Brain microvascular endothelial cell (primary cell): Measurements from ENCODE around the gene DDX49.

ENCODE experiments used
- DNase-seq: peaks from one replicate; pipeline ENCODE4 v3.0.0-alpha.2; 2020
- H3K27ac ChIP-seq: fragments of 250-450 bp; sonication (Bioruptor Pico); 2 replicates; pipeline ENCODE4 v1.5.1; 2020; ENCODE audit warnings: mild to moderate bottlenecking, moderate library complexity
- H3K27me3 ChIP-seq: fragments of 250-450 bp; sonication (Bioruptor Pico); replicated peaks from 2 replicates; pipeline ENCODE4 v1.5.1; 2020; ENCODE audit warnings: mild to moderate bottlenecking
- H3K36me3 ChIP-seq: fragments of 250-450 bp; sonication (Bioruptor Pico); replicated peaks from 2 replicates; pipeline ENCODE4 v1.5.1; 2020; ENCODE audit warnings: mild to moderate bottlenecking
- H3K4me3 ChIP-seq: 2 replicates; pipeline ENCODE4 v1.5.1; 2011; ENCODE audit warnings: low read depth, mild to moderate bottlenecking, control low read depth, low read length, moderate library complexity
- in situ Hi-C: cut with HindIII; loops from 2 replicates; pipeline ENCODE4 v1.10.0; 2017; ENCODE audit warnings: low sequenced_read_pairs, low pct_ligation_motif_present
- TF ChIP-seq, protein P1 (sequence below): IDR thresholded peaks from 2 replicates; pipeline ENCODE4 v1.5.1; 2011; ENCODE audit warnings: low read depth, mild to moderate bottlenecking, moderate library complexity, low read length, control low read depth, inconsistent platforms; ENCODE audit errors: missing control alignments

Gene DDX49

DNA sequence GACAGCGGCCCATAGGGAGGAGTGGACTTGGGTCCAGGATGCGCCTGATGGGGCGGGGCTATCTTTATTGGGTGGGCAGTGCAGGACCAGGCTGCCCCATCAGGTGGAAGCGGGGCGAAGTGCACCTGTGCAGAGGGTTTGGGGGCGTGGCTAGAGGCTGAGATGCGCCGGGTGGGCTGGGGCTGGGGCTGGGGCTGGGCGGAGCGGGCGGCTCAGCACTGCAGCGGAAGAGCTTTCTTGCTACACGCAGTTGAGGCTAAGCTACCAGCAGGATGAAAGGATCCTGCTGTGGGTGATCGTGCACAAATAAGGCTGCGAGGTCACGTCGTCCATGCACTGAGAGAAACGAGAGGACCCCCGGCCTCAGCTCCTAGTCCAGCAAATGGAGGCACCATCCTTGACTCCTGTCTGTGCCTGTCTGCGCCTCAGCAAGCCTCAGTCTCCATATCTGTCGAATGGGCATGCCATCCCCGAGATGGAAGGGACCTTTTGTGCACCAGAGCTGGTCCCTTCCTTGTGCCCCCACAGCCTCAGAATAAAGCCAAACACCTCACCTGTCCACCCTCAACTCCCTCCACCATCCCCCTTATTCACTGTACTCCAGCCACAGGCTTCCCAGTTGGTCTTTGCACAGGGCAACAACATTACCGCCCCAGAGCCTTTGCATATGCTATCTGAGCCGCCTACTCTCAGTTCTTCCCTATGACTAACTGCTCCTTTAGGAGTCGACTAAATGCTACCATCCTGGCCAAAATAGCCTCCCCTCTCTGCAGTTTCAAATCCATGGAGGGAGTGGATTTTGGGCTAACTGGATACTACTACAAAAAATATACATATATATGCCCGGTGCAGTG is 42.5 kb downstream of the DDX49 start:
- H3K27ac ChIP-seq: no peak overlapping the region
- in situ Hi-C loops: no loop called here
- H3K27me3 ChIP-seq: peaks cover 4% of the 10 kb centered on the region
- H3K36me3 ChIP-seq: no peaks in the 10 kb centered on the region
- H3K4me3 ChIP-seq: no peak overlapping the region
- TF ChIP-seq, protein P1, sequence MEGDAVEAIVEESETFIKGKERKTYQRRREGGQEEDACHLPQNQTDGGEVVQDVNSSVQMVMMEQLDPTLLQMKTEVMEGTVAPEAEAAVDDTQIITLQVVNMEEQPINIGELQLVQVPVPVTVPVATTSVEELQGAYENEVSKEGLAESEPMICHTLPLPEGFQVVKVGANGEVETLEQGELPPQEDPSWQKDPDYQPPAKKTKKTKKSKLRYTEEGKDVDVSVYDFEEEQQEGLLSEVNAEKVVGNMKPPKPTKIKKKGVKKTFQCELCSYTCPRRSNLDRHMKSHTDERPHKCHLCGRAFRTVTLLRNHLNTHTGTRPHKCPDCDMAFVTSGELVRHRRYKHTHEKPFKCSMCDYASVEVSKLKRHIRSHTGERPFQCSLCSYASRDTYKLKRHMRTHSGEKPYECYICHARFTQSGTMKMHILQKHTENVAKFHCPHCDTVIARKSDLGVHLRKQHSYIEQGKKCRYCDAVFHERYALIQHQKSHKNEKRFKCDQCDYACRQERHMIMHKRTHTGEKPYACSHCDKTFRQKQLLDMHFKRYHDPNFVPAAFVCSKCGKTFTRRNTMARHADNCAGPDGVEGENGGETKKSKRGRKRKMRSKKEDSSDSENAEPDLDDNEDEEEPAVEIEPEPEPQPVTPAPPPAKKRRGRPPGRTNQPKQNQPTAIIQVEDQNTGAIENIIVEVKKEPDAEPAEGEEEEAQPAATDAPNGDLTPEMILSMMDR: no peak
- no peak for DNase-seq

DNA sequence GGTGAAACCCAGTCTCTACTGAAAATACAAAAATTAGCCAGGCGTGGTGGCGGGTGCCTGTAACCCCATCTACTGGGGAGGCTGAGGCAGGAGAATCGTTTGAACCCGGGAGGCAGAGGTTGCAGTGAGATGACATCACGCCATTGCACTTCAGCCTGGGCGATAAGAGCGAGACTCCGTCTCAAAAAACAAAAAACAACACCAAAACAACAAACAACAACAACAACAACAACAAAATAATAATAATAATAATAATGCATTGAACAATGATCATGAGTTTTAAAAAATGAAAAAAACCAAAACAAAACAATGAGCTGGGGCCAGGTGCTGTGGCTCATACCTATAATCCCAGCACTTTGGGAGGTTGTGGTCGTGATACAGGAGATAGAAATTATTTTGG is 44.6 kb downstream of the DDX49 start:
- no peak overlapping the region for H3K27ac ChIP-seq
- TF ChIP-seq, protein P1: no peak
- H3K27me3 ChIP-seq: peaks cover 4% of the 10 kb centered on the region
- H3K4me3 ChIP-seq: no peak overlapping the region
- in situ Hi-C loops: no loop called here
- no peak for DNase-seq
- H3K36me3 ChIP-seq: no peaks in the 10 kb centered on the region

DNA sequence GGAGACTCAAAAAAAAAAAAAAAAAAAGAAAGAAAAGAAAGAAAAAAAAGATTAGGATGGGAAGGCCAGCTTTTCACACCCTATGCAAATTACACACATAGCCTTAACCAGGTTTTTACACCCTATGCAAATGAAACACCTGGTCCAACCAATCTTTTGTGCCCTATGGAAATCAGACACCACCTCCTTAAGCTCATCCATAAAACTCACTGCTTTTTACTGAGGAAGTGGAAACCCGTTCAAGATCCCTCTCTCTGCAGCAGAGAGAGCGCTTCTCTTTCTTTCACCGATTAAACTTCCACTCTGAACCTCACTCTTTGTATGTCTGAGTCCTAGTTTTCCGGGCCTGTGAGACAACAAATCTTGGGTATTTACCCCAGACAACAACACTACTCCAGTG is 46.8 kb downstream of the DDX49 start:
- no peak for DNase-seq
- in situ Hi-C loops: no loop called here
- Histone ChIP-seq H3K27me3 (peaks cover 4% of the 10 kb centered on the region), H3K27ac (no peak overlapping the region), H3K4me3 (no peak overlapping the region), H3K36me3 (no peaks in the 10 kb centered on the region)
- TF ChIP-seq, protein P1: no peak

DNA sequence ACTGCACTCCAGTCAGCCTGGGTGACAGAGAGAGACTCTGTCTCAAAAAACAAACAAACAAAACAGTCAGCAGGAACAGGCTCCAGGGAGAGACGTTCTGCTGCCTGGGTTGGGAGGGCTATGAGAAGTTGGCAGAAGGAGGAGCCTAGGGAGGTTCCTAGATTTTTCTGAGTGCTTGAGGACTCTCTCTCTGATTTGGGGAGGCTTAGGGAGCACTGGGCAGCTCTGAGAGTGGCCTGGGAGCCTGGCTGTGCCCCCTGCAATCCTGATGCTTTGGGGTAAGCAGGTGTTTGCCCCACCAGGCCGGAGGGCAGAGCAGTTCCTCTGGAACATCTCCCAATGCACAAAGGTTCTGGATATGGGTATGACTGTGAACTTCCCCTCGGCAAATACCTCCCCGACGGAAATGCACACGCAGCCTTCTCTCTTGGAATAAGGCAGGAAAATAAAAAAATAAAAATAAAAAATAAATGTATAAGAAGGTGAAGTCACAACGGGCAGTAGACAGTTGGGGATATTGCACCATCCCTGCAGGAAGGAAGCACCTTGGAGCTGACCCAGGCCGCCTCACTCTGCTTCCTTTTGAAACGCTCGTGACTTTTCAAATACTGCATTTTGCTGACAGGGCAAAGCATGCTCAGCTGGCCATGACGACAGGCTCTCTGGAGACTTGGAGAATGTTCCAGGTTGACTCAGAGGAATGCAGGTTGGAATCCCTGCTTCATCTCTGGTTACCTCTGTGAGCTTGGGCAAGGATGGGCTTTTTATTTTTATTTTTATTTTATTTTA is 48.0 kb downstream of the DDX49 start:
- no peak overlapping the region for H3K27ac ChIP-seq
- no peaks in the 10 kb centered on the region for H3K36me3 ChIP-seq
- in situ Hi-C loops: no loop called here
- no peak for DNase-seq
- no peaks in the 10 kb centered on the region for H3K27me3 ChIP-seq
- no peak overlapping the region for H3K4me3 ChIP-seq
- TF ChIP-seq, protein P1: no peak

DNA sequence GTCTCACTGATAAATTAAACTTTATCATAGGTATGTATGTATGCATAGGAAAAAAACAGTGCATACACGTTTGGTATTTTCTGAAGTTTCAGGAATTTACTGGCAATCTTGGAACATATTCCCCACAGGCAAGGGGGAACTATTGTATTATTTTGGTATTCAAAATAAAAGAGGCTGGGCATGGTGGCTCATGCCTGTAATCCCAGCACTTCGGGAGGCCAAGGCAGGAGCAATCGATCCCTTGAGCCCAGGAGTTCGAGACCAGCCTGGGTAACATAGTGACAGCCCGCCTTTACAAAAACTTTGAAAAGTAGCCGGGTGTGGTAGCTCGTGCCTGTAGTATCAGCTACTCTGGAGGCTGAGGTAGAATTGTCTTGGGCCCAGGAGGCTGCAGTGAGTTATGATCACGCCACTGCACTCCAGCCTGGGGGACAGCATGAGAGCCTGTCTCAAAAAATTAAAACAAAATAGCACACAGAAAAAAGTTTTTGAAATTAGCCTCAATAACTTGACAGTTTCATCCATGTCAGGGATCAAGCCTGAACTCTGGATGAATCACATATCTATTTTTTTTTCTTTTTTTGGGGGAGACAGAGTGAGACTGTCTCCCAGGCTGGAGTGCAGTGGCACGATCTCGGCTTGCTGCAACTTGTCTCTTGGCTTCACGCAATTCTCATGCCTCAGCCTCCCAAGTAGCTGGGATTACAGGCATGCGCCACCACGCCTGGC is 50.6 kb downstream of the DDX49 start:
- TF ChIP-seq, protein P1: no peak
- in situ Hi-C loops: no loop called here
- Histone ChIP-seq H3K27me3 (no peaks in the 10 kb centered on the region), H3K4me3 (no peak overlapping the region), H3K27ac (peak overlapping the region; percentile 17), H3K36me3 (no peaks in the 10 kb centered on the region)
- no peak for DNase-seq
